Measurements from ENCODE around the gene PTK6.

Gene PTK6

DNA sequence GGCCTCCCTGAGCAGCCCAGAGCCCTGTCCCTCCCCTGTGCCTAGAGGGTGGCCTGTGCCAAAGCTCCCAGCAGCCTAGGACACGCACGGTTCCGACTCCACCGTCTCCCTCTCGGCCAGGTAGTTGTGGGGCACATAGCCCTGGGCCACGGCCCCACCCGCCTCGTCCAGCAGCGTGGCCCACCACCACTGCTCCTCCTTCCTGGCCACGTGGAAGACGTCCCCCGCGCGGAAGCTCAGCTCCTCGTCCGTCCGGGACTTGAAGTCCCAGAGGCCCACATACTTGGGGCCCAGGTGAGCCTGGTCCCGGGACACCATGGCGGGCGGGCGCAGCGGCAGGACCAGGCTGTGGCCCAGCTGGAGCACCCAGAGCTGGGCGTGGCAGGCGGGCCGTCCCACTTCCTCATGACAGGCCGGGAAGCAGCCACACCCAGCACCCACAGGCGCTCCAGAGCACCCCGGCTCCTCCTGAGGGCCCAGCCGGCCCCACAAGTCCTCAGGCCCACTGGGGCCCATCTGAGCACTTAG lies at the start of gene PTK6:
PTK6 (minus strand) TSS at position 380 of the 528 bp plus-strand sequence; CDS start at position 318, 62 bp downstream.
- Histone ChIP-seq H3K36me3 (ENCODE audit: insufficient read depth, low read length) (no peaks in the 10 kb centered on the region), H3K27me3 (ENCODE audit: insufficient read depth, low read length) (no peaks in the 10 kb centered on the region; the same call in 1 of the 2 replicates), H3K4me1 (ENCODE audit: control insufficient read depth, insufficient read depth, low read length, unreplicated experiment) (peaks cover 15% of the 10 kb centered on the region), H2AFZ (ENCODE audit: low read length, unreplicated experiment) (no peak within 1 kb of the TSS), H3K4me3 (ENCODE audit: low read depth, low read length) (peak within 1 kb of the TSS; percentile 55), H3K79me2 (ENCODE audit: control insufficient read depth, insufficient read depth, low read length, unreplicated experiment) (no peaks in the 10 kb centered on the region), H3K27ac (ENCODE audit: low read depth, low read length) (no peak within 1 kb of the TSS)

DNA sequence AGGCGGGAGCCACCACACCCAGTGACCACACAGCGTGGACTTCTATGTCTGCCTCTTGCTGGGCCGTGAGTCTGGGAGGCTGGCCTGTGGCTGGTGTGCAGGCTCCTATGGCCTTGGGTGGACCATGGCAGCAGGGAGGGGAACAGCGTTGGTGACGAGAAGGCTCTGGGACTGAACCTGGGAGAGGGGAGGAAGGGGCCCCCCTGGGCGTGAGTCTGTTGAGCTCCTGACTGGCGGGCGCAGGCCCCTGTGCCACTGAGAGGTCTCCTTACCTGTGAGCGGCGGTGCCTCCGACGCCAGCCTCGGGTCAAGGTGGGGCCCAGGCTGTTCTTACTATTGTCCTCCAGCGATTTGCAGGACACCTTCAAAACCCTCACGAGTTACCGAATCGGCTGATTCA lies 49.6 kb upstream of the PTK6 start:
- H3K4me3 ChIP-seq (ENCODE audit: low read depth, low read length) = no peak overlapping the region
- H3K36me3 ChIP-seq (ENCODE audit: insufficient read depth, low read length) = no peaks in the 10 kb centered on the region
- H3K27me3 ChIP-seq (ENCODE audit: insufficient read depth, low read length) = no peaks in the 10 kb centered on the region
- no peak overlapping the region for H3K27ac ChIP-seq (ENCODE audit: low read depth, low read length)
- H3K4me1 ChIP-seq (ENCODE audit: control insufficient read depth, insufficient read depth, low read length, unreplicated experiment) = no peaks in the 10 kb centered on the region
- no peaks in the 10 kb centered on the region for H3K79me2 ChIP-seq (ENCODE audit: control insufficient read depth, insufficient read depth, low read length, unreplicated experiment)
- no peak overlapping the region for H2AFZ ChIP-seq (ENCODE audit: low read length, unreplicated experiment)

DNA sequence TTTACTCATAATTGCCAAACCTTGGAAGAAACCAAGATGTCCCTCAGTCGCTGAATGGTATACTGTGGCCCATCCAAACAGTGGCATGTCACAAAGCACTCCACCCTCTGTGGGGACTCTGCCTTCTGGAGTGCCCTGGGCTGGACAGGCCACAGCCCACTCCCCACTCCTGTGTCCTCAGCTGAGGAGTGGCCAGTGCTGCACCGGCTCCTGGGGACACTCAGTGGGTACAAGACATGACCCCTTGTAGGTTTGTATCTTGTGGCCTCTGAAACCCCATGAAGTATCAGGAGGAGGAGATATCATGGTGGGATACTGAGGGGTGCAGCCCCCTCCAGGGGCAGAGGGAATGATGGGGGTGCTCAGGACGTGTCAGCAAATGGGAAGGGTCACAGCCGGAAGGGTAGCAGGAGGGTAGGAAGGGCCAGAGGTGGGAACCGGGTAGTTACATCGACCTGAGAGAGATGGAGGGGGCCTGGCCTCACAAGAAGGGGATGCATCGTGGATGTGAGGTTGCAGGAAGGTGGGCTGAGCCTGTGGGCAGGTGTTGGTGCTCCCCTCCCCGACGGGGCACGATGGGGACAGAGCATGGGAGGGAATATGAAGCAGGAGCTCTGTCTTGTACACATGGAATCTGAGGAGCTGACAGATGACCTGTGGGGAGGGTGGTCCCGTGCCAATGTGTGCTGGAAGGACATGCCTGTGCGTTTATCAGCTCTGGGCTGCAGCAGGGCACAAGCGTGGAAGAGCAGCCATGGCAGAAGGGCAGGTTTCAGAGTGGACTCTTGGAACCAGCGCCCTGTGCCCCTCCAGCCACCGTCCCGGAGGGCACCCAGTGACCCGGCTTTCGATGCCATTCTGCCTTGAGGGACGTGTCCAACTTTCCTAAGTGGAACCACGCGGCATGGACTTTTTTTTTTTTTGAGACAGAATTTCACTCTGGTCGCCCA lies 48.7 kb upstream of the PTK6 start:
- no peak overlapping the region for H3K27ac ChIP-seq (ENCODE audit: low read depth, low read length)
- H3K79me2 ChIP-seq (ENCODE audit: control insufficient read depth, insufficient read depth, low read length, unreplicated experiment) = no peaks in the 10 kb centered on the region
- no peak overlapping the region for H3K4me3 ChIP-seq (ENCODE audit: low read depth, low read length)
- H3K36me3 ChIP-seq (ENCODE audit: insufficient read depth, low read length) = no peaks in the 10 kb centered on the region
- no peak overlapping the region for H2AFZ ChIP-seq (ENCODE audit: low read length, unreplicated experiment)
- no peaks in the 10 kb centered on the region for H3K27me3 ChIP-seq (ENCODE audit: insufficient read depth, low read length)
- no peaks in the 10 kb centered on the region for H3K4me1 ChIP-seq (ENCODE audit: control insufficient read depth, insufficient read depth, low read length, unreplicated experiment)

DNA sequence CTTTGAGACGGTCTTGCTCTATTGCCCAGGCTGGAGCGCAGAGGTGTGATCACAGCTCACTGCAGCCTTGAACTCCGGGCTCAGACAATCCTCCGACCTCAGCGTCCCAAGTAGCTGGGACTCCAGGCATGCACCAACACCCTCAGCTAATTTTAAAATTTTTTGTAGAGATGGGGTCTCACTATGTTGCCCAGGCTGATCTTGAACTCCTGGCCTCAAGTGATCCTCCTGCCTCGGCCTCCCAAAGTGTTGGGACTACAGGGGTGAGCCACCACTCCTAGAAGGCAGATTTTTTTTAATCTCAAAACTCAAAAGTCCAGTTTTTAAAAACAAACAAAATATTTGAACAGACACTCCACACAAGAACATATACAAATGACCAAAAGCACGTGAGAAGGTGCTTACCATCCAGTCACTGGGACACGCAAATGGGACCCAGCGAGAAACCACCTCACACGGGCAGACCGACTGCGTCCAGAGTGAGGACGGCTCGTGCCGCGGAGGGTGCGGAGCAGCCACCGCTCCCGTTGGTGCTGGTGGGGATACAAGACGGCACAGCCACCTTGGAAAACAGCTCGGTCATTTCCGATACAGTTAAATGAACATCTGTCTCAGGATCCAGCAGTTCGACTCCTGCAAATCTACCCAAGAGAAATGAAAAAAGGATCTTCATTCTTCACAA lies 45.3 kb upstream of the PTK6 start:
- Histone ChIP-seq H3K27me3 (ENCODE audit: insufficient read depth, low read length) (no peaks in the 10 kb centered on the region), H2AFZ (ENCODE audit: low read length, unreplicated experiment) (no peak overlapping the region), H3K27ac (ENCODE audit: low read depth, low read length) (no peak overlapping the region), H3K4me1 (ENCODE audit: control insufficient read depth, insufficient read depth, low read length, unreplicated experiment) (no peaks in the 10 kb centered on the region), H3K4me3 (ENCODE audit: low read depth, low read length) (no peak overlapping the region), H3K36me3 (ENCODE audit: insufficient read depth, low read length) (no peaks in the 10 kb centered on the region), H3K79me2 (ENCODE audit: control insufficient read depth, insufficient read depth, low read length, unreplicated experiment) (no peaks in the 10 kb centered on the region)

DNA sequence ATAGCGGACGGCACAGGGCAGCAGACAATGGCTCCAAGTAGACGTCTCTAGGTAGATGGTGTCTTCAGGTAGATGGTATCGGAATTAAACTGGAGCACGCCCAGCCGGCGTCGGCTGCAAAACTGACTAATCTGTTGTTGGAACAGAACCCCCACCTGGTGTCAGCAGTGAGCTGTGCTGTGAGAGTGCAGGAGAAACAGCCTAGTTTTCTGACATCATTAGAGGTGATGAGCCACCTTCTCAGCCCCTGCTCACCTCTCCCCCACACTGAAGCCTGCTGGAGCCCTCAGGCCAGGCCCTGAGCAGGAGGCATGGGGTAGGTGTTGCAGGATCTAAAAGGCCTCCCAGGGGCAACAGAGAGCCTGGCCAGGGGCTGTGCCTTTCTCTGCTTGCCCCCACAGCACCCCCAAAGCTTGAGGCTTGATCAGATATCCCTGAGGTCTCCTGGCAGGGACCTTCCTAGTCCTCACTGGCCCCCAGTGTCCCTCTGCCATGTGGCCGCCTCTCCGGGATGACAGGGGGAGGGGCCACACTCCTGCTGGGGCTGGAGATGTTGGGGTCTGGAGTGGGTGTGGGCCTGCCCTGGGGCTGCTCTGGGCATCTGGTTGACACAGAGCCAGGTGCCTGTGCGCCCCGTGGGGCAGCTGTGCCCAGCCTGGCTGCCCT lies 43.8 kb upstream of the PTK6 start:
- Histone ChIP-seq H3K36me3 (ENCODE audit: insufficient read depth, low read length) (no peaks in the 10 kb centered on the region), H3K4me3 (ENCODE audit: low read depth, low read length) (no peak overlapping the region), H3K27me3 (ENCODE audit: insufficient read depth, low read length) (no peaks in the 10 kb centered on the region), H3K27ac (ENCODE audit: low read depth, low read length) (no peak overlapping the region), H3K79me2 (ENCODE audit: control insufficient read depth, insufficient read depth, low read length, unreplicated experiment) (no peaks in the 10 kb centered on the region), H2AFZ (ENCODE audit: low read length, unreplicated experiment) (no peak overlapping the region), H3K4me1 (ENCODE audit: control insufficient read depth, insufficient read depth, low read length, unreplicated experiment) (no peaks in the 10 kb centered on the region)

DNA sequence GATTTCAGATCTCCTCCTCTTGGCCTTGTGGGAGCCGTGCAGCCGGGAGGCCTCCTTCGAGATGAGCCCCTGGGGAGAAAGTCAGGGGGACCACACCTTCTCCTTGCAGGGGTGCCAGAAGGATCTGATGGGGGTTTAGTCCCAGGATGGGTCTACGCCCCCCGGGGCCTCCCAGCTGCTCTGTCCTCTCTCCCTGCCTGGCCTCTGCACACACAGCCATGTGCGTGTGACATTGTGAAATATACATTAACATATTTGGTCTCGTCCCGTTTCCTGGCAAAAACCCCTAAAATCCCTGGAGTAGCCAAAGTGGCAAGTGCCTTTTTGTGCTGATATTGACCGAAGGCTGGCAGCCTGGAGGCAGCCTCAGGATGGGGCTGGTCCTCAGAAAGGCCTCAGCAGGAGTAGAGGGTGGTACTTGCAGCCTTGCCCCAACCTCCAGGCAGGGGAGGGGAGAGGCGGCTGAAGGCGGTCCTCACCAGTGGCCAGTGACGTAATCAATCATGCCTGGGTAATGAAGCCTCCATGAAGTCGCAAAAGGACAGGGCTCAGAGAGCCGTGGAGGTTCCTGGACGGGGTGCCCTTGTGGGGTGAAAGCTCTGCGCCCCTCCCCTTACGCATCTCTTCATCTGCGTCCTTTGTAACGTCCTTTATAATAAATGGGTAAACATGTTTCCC lies 42.0 kb upstream of the PTK6 start:
- H3K4me1 ChIP-seq (ENCODE audit: control insufficient read depth, insufficient read depth, low read length, unreplicated experiment) = peaks cover 10% of the 10 kb centered on the region
- H3K27me3 ChIP-seq (ENCODE audit: insufficient read depth, low read length) = no peaks in the 10 kb centered on the region
- H2AFZ ChIP-seq (ENCODE audit: low read length, unreplicated experiment) = no peak overlapping the region
- H3K36me3 ChIP-seq (ENCODE audit: insufficient read depth, low read length) = no peaks in the 10 kb centered on the region
- no peak overlapping the region for H3K4me3 ChIP-seq (ENCODE audit: low read depth, low read length)
- no peak overlapping the region for H3K27ac ChIP-seq (ENCODE audit: low read depth, low read length)
- no peaks in the 10 kb centered on the region for H3K79me2 ChIP-seq (ENCODE audit: control insufficient read depth, insufficient read depth, low read length, unreplicated experiment)

DNA sequence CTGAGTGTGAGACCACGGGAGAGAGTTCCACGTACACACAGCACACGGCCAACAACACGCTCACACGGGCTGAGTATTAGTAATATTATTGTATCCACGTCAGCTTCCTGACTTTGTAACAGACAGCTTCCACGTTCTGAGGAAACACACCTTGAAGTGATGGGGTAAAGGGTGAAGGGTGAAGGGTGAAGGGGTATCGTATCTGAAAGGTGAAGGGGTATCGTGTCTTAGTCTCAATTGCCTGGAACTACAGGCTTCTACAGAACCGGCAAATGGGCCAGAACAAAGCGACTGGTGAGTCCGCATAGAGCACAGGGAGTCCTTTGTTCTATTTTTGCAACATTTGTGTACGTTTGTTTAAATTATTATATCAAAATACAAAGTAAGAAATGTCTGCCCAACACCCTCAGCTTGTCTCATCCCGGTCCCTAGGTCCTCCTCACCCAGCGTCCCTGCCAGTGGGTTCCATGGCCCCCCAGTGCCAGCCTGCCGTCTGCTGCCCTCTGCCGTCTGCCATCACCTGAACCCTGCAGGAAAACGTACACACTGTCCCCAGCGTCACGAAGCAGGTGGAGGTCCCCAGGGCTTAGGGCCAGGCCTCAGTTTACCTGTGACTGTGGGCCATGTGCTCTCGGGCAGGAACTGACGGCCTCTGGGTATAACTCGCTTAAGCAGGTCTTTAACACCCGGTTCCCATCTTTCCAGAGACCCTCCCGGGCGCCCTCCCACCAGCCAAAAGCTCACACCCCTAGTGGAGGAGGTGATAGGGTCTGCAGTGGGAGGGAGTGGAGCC lies 41.2 kb upstream of the PTK6 start:
- Histone ChIP-seq H3K27me3 (ENCODE audit: insufficient read depth, low read length) (no peaks in the 10 kb centered on the region), H3K79me2 (ENCODE audit: control insufficient read depth, insufficient read depth, low read length, unreplicated experiment) (peaks cover 4% of the 10 kb centered on the region), H3K4me3 (ENCODE audit: low read depth, low read length) (no peak overlapping the region), H2AFZ (ENCODE audit: low read length, unreplicated experiment) (no peak overlapping the region), H3K36me3 (ENCODE audit: insufficient read depth, low read length) (no peaks in the 10 kb centered on the region), H3K4me1 (ENCODE audit: control insufficient read depth, insufficient read depth, low read length, unreplicated experiment) (peaks cover 10% of the 10 kb centered on the region), H3K27ac (ENCODE audit: low read depth, low read length) (no peak overlapping the region)

DNA sequence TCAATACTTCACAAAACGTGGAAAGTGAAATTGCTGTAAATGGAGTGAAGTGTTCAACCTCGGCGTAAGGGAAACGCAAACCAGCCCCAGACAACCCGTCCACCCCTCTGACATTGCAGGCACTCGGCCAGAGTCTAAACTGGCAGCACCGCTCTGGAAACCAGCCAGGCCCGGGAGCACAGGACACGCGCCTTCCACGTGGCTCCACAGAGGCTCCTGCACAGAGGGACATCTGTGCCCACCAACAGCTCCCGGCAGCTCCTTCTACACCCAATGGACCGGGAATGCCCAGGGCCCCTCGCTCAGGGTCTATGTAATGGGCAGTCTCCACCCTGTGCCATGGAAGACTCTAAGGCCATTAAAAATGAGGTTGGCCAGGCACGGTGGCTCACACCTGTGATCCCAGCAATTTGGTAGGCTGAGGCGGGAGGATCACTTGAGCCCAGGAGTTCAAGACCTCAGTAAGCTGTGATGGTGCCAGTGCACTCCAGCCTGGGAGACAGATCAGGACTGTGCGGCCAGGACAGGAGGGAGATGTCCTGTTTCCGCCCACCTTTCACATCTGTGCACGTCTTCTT lies 40.2 kb upstream of the PTK6 start:
- Histone ChIP-seq H3K4me3 (ENCODE audit: low read depth, low read length) (no peak overlapping the region), H2AFZ (ENCODE audit: low read length, unreplicated experiment) (no peak overlapping the region), H3K27me3 (ENCODE audit: insufficient read depth, low read length) (no peaks in the 10 kb centered on the region), H3K79me2 (ENCODE audit: control insufficient read depth, insufficient read depth, low read length, unreplicated experiment) (peaks cover 14% of the 10 kb centered on the region), H3K36me3 (ENCODE audit: insufficient read depth, low read length) (peaks cover 5% of the 10 kb centered on the region; the same call in 1 of the 2 replicates), H3K4me1 (ENCODE audit: control insufficient read depth, insufficient read depth, low read length, unreplicated experiment) (peaks cover 19% of the 10 kb centered on the region), H3K27ac (ENCODE audit: low read depth, low read length) (no peak overlapping the region)

DNA sequence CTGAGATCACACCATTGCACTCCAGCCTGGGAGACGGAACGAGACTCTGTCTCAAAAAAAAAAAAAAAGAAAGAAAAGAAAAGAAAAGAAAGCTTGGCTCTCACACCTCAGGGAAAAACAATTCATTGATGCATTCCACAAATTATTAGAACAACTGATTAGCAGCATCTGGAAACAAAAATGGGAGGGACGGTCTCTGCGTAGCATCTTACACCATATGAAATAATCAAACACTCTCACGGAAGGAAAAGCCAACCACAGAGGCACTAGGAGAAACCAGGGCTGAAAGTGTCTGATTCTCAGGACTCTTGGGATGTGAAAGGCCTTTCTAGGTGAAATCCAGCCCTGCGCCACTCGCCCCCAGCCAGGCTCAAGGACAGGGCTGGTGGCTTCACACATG lies 39.1 kb upstream of the PTK6 start:
- Histone ChIP-seq H3K79me2 (ENCODE audit: control insufficient read depth, insufficient read depth, low read length, unreplicated experiment) (peaks cover 23% of the 10 kb centered on the region), H3K4me1 (ENCODE audit: control insufficient read depth, insufficient read depth, low read length, unreplicated experiment) (peaks cover 19% of the 10 kb centered on the region), H3K4me3 (ENCODE audit: low read depth, low read length) (no peak overlapping the region), H3K27ac (ENCODE audit: low read depth, low read length) (no peak overlapping the region; the same call in 1 of the 2 replicates), H3K27me3 (ENCODE audit: insufficient read depth, low read length) (no peaks in the 10 kb centered on the region), H3K36me3 (ENCODE audit: insufficient read depth, low read length) (peaks cover 13% of the 10 kb centered on the region; the same call in 1 of the 2 replicates), H2AFZ (ENCODE audit: low read length, unreplicated experiment) (no peak overlapping the region)

Measured in ACC112 (cell line).